ENCODE measurements around the gene POLR1F. TPM values are rescaled to one million over a fixed set of nuclear protein-coding genes. Genes with fewer than 3 reads are reported as not detected.

The POLR1F gene
- total and polyA plus RNA-seq, 9 of the 15 experiments (the other 6 are each of a cell fraction or from before 2014, with no cell fraction given), result 17.5 to 95.3 (median 32.7) TPM

DNA sequence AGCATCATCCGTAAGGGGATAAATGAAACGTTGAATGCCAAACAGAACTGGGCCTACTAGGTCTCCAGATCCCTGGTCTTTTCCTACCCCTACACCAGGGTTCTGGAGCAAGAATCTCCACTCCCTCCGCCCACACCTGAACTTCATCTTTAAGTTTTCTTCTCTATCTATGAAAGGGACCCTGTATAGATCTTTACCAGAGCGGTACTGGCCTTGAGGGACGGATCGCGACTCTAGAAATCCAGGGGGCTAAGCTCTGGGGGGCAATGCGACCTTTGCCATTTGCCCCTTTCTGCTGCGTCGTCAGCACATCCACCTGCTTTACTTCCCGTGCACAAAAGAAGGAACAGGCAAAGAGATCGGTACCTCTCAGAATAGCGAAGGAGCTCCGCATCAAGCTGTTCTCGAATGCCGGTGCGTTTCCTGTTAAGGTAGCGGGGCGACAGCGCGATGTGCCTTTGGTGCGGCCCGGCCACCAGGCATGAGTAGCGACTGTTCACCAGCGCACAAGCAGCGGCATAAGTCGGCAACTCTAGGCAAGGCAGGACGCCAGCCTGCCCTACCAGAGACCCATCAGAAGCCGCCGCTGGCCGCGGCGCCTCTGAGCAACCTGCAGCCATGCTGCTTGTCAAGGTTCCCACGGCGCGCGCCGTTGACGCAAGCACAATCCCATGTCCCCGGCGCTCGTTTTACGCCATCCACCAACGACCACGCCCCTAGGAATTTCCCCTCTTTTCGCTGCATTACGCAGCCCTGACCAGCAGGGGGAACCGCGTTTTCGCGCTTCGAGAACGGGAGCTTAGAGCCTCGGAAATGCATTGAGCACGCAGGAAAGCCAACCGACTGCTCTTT is at the start of gene POLR1F (continued):
- TF ChIP-seq ZSCAN32 (CRISPR knock-in tag; IDR thresholded peaks at IDR 0.05) (no peak), HDAC2 (IDR thresholded peaks at IDR 0.05) (peak; percentile 81; the same call in 1 of the 2 replicates), XRCC5 (IDR thresholded peaks at IDR 0.05; ENCODE audit: low read depth, low read length) (peak; percentile 84), CXXC5 (CRISPR knock-in tag; IDR thresholded peaks at IDR 0.05) (peak; percentile 42; the same call in 1 of the 2 replicates), DDX20 (tag; IDR thresholded peaks at IDR 0.05; ENCODE audit: low read depth) (no peak), ZNF449 (CRISPR knock-in tag; IDR thresholded peaks at IDR 0.05) (peak; percentile 60; the same call in 1 of the 2 replicates), RB1 (IDR thresholded peaks at IDR 0.05; ENCODE audit: low read depth) (peak; percentile 98), CBFA2T3 (IDR thresholded peaks at IDR 0.05) (no peak), ATF7 (IDR thresholded peaks at IDR 0.05) (peak; percentile 84), GTF3C2 (IDR thresholded peaks at IDR 0.05; ENCODE audit: borderline replicate concordance, extremely low read depth, insufficient read length) (no peak), TAF7 (tag; IDR thresholded peaks at IDR 0.05) (peak; percentile 79), CREB3L1 (IDR thresholded peaks at IDR 0.05; ENCODE audit: borderline replicate concordance, low read depth) (peak; percentile 44; the same call in 1 of the 2 replicates), POLR2A (conservative IDR thresholded peaks at IDR 0.05) (peak; percentile 95), E2F3 (CRISPR knock-in tag; IDR thresholded peaks at IDR 0.05) (no peak), JUND (IDR thresholded peaks at IDR 0.05; ENCODE audit: borderline replicate concordance, low read depth, low read length) (peak; percentile 71), JUND (tag; IDR thresholded peaks at IDR 0.05; ENCODE audit: borderline replicate concordance, low read depth, low read length) (peak; percentile 60; the same call in 1 of the 3 replicates)
- TF ChIP-seq, protein P1, sequence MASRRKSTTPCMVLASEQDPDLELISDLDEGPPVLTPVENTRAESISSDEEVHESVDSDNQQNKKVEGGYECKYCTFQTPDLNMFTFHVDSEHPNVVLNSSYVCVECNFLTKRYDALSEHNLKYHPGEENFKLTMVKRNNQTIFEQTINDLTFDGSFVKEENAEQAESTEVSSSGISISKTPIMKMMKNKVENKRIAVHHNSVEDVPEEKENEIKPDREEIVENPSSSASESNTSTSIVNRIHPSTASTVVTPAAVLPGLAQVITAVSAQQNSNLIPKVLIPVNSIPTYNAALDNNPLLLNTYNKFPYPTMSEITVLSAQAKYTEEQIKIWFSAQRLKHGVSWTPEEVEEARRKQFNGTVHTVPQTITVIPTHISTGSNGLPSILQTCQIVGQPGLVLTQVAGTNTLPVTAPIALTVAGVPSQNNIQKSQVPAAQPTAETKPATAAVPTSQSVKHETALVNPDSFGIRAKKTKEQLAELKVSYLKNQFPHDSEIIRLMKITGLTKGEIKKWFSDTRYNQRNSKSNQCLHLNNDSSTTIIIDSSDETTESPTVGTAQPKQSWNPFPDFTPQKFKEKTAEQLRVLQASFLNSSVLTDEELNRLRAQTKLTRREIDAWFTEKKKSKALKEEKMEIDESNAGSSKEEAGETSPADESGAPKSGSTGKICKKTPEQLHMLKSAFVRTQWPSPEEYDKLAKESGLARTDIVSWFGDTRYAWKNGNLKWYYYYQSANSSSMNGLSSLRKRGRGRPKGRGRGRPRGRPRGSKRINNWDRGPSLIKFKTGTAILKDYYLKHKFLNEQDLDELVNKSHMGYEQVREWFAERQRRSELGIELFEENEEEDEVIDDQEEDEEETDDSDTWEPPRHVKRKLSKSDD (conservative IDR thresholded peaks at IDR 0.05; ENCODE audit: low read length), result peak; percentile 85; the same call in 1 of the 2 replicates
- TF ChIP-seq, protein P2, sequence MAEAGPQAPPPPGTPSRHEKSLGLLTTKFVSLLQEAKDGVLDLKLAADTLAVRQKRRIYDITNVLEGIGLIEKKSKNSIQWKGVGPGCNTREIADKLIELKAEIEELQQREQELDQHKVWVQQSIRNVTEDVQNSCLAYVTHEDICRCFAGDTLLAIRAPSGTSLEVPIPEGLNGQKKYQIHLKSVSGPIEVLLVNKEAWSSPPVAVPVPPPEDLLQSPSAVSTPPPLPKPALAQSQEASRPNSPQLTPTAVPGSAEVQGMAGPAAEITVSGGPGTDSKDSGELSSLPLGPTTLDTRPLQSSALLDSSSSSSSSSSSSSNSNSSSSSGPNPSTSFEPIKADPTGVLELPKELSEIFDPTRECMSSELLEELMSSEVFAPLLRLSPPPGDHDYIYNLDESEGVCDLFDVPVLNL (CRISPR knock-in tag; IDR thresholded peaks at IDR 0.05; ENCODE audit: low read depth), result 0 out of 2 replicates have a peak, but pooled peaks have one; percentile 74

Measured in K562 (cell line).